ELR (cell line): ENCODE data around the gene SYT1.

Experiments
- DNase-seq: peaks from one replicate; pipeline ENCODE4 v3.0.0-alpha.2; 2015; ENCODE audit warnings: low read depth

Gene SYT1

DNA sequence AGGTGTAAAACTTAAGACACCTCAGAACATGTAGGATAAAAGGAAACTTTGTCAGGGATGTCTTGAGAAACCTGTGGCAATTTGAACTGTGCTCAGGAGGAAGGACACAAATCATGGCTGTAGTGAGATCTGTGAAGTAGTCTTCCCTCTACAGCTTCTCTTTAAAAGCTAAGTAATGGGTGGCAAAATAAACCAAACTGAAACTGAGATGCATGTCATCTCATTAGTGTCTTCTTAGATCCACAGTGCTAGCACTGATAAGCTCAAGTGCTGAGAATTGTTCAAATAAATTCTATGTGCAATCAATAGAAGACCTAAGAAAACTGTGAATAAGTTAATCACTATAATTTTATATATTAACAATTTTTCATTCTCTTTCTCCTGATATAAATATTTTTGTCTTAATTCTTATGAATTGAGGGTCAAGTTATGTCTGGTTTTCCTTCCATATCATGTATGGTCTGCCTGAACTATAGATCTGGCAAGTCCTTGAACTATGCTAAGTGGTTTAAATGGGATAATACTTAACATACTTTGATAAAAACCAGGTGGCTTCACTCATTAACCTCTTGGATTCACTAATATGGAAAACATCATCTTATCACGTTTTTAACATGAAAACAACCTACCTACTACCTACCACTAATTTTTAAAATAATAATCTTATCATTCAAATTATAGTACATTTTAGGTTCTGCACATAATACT is 27.2 kb downstream of the SYT1 start:
- no peak for DNase-seq

DNA sequence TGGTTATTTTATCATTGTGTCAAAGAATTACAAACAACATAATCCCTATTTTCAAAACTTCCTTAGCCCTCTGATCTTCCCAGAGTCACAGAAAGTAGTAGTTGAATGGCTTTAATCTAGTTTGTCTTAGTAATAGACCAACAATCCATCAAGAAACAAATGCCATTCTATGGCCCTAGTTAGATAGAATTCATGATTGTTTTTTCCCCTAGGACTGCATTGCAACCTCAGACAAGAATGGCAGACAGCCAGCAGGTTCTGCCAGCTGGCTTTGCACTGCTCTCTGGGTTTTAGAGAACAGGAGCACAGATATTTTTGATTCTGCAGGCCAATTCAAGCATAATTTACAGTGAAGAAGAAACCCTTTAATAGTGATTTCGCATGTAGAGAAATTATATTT is 33.8 kb downstream of the SYT1 start:
- no peak for DNase-seq

DNA sequence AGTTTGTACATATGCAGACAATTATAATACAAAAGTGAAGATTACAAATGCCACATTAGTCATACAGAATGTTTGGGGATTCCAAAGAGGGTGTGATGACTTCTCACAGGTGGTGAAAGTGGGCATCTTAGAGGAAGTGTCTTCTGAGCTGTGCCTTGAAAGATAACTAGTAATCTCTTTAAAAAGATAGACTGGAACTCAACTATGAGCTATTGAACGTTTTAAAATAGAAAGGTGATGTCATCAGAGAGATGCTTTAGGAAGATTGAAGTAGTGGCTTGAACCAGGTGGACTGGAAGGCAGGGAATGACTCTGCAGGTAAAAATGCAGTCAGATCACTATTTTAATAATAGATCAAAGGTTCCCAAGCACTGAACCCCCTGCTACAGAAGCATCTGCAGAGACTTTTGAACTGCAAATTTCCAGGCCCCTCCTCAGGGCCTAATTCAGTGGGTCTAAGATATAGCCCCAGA is 50.3 kb downstream of the SYT1 start:
- DNase-seq: no peak

DNA sequence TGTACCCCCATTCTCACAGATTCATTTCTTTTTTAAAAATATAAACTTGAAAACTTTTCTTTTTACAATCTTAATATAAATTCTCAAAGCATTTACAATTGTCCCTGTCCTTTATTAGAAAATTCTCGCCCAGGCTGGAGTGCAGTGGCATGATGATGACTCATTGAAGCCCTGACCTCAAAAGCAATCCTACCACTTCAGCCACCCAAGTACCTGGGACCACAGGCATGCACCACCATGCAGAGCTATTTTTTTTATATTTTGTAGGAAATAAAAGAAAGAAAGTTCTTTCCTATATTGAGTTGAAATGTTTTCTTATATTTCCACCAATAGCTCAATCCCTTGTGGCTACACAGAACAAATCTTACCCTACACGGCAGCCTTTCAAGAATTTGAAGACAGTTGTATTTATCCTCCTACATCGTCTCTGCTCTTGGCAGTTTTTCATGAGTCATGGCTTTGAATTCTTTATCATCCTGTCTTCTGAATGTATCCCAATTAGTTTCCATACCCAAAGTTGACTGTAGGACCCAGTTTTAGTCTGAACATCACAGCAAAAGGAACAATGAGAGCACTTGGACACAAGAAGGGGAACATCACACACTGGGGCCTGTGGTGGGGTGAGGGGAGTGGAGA is 52.4 kb downstream of the SYT1 start:
- peak; percentile 65 for DNase-seq

DNA sequence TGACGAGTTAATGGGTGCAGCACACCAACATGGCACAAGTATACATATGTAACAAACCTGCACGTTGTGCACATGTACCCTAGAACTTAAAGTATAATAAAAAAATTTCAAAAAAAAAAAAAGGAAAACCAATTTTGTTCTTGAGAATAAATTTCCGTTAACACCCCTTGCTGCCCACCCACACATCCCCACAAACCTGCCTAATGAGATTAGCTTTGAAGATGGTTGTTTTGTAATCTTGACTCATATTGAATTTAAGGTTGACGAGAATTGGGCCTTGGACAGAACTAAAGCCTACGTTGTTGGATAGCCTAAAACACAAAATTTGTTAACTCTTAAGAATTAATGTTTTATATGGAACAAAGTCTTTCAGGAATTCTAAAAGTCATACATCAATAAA is 52.9 kb downstream of the SYT1 start:
- DNase-seq: no peak

DNA sequence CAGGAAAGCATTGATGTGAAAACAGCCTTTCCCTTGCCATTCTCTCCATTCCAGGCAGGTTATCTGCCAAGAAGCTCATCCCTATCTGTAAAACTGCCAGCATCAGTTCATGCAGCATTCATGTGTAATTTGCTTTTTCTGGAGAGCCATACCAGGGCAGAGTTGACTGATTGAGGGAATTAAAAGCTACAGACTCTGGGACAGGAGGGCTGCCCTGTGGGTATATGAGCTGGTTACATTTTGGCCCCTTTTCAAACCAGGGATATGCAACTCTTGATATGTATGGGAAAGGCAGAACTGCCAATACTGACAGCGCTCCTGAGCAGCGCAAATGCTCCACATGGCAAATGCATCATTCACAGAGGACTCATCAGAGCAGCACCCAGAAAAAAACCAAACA is 53.7 kb downstream of the SYT1 start:
- no peak for DNase-seq

DNA sequence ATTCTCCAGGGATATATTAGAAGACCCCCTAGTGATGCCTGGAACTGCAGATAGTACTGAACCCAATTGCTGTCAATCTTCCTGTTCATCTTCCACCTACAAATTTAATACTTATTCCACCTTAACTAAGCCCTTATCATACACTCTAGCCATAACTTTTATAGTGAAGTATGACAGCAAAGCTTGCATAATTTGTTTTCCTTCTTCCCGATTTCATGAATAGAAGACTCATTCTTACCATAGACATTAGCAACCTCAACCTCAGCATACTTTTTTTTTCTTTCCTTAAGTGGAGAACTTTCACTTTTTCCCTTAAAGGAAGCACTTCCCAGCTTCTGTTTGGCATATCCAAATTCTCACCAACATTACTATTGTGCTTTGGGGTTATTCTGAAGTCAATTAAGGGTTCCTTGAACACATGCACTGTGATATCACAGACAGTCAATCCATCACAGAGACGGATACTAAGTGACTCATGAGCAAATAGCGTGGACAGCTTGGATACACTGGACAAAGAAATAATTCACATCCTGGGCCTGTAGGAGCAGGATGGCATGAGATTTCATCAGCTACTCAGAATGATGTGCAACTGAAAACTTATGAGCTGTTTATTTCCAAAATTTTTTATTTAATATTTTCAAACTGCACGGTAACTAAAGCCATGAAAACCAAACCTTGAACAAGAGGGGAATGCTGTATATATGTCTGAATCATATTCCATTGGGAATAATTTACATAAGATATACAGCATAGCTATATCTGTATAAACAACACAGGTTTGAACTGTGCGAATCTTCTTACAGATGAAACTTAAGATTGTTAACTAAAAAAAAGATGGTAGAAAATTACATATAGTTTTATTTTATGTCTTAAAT is 63.9 kb downstream of the SYT1 start:
- peak; percentile 60 for DNase-seq

DNA sequence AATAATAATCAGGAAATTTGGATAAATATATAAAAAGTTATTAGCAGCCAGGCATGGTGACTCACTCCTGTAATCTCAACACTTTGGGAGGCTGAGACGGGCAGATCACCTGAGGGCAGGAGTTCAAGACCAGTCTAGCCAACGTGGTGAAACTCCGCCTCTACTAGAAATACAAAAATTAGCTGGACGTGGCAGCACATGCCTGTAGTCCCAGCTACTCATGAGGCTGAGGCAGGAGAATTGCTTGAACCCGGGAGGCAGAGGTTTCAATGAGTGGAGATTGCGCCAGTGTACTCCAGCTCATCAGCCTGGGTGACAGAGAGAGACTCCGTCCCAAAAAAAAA is 64.5 kb downstream of the SYT1 start:
- DNase-seq: peak; percentile 3

DNA sequence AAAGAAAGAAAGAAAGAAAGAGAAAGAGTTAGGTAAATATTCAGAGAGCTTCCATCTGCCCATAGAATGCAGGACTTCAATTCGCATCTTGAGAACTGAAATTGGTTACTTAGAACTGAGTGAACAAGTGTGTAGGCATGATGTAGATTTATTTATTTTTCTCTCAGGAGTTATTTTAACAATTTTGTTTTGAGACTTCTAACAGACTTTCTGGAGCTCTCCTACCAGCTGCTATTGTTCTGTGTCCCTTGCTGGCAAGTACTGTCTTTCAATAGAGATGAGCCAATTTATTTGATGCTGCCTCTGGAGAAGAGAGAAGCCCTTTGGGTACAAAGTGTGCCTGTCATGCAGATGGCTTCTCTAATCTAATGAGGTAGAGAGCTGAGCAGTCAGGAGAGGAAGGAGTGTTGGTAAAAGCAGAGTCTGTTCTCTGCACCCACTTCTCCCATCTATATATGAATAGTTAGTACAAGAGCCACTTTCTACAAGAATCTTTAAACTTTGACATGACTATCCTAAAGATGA is 67.0 kb downstream of the SYT1 start:
- no peak for DNase-seq

DNA sequence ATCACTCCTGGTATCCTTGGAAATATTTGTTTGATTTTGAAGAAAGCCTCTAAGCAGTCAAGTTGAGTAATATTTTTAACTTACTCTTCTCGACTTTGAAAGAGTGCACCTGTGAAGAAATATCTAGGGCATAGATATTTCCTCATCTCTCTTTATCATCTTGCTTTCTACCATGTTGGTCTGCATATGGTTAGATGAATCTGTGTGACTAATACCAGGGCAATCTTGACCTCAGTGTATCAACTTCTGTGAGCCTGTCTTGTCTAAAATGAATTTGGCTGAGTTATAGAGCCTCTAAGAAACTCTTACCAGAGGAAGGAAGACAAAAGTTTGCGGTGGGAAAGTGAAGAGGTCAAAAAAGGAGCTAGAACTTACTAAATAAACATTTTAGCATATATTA is 68.4 kb downstream of the SYT1 start:
- peak; percentile 9 for DNase-seq

DNA sequence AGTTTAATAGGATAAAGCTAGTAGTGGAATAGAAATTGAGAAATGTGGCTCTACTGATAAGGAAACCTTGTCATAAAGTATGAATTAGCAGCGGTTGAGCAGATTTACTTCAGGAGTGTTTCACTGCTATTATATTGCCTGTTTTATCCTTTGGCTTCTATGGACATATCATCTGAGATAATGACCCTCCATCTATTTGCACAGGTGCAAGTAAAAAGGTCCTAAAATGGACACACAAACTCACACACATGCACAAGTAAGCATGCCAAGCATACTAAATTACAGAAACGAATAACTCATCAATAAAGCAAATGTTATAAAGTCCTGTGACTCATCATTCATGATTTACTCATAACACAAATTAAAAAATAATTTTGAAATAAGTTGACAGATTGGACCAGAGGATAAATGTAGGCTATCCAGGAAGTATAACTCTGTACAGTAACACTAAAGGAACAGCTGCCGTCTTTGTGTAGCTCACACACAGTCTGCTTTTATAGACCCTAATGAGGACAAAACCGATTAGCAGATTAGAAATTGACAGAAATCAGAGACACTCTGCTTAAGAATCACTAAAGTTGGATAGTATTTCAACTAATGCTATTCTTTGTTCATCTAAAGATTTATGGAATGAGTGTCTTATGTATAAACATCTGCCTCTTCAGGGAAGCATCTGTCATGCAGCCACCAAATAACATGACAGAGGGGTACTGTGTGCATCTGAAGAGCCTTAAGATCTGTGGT is 73.9 kb downstream of the SYT1 start:
- no peak for DNase-seq

DNA sequence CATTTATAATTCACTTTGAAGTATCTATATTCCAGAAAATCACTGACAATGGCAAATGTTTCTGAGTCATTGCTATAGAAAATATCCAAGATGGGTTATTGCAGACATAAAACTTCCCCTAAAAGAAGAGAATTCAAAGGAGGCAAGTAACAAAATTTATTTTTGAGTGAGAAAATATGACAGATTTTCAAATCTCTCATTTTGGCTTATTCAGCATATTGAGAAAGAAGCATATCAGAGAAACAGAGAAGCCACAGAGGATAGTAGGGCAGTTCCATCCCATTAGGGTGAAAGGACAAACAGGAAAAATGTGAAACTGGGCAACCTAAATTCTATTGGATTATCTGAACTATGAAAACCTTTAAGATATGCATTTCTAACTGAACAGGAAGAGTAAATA is 85.0 kb downstream of the SYT1 start:
- no peak for DNase-seq

DNA sequence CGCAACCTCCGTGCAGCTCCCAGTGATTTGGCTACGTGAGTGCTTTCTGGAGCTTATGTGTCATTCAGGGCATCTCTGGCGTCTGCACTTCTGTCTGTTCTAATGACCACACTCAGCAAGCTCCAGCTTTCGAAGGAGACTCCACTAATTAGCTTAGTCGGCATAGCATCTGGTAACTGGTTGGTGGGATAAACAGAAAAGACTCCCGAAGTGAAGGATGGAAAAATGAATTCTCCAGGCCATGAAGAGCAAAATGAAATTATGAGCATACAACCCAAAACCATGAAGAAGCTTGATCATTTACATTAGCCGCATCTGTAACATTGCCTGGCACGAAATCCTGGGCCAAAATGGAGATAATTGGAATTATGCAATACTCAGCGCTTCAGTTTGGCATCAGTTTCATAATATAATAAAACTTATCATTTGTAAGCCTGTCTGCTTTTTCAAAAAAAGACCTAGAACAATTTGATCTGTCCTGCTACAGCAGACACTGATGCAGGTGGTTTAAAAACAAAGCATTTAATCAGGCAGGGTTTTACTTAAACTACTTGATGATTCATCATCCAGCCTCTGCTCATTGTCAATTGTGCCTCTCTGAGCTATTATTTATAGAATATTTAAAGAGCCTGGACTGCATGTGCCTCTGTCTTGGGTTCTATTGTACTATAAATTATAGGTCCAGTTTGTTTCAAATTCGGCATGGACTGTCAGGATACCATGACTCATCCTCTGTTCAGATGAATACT is 87.4 kb downstream of the SYT1 start:
- DNase-seq: peak; percentile 26

DNA sequence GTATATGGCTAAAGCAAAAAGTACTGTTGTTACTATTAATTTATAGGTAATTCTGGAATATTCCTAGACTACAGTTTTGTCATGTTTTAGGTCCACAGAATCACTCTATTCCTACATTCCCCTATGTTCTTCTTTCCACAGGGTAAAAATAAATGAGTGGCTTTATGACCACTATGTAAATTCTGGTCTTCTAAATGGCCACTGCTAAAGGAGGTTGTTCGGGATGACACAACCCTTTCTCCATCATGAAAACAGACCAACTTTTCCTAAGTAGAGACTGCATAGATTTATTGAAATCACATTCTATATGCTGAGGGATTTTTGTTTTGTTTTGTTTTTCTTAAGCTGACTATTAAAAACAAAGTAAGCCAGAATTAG is 88.0 kb downstream of the SYT1 start:
- no peak for DNase-seq

DNA sequence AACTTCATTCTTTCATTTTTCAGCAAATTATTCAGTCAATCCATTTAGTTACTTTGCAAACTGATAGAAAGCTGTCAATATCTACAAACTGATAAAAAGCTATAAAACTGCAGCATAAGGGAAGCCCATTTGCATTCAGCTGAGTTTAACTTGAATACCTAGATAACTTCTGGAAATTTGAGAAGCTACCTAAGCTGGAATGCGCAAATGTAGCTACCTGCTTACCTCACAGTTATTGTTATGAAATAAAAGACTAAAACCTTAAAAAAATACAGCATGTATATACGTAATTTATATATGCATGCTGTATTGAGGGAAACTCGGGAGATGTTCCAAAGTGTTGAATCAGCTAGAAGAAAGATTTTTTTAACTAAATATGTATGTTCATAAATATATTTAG is 94.4 kb downstream of the SYT1 start:
- no peak for DNase-seq

DNA sequence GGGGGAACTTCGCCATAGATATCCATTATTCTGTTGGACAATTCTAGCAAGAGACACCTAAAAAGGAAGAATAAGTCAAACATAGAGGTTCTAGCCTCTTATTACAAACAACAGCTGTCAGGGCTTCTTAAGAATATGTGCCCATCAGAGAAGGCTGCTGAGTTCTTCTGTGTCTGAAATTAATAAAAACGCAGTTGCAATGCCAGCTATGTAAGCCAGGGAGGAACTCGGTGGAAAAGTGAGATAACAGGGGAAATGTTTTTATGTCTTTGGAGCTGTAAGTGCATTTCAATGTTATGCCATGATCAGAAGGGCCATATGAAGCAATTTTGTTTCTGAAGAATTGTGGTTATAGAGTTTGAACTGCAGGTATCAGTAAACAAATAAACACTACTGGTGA is 95.0 kb downstream of the SYT1 start:
- DNase-seq: no peak

DNA sequence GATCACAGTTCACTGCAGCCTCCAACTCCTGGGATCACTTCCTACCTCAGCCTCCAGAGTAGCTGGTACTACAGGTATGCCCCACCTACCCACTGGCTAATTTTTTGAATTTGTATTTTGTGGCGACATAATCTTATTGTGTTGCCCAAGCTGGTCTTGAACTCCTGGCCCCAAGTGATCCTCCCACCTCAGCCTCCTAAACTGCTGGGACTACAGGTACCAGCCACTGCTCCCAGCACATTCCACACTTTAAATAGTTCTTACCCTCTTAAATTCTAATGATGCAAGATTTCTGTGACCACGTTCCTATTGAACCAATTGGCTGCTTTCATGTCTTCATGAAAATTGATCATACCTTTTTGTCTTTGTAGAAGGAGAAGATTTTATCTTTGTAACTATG is 96.6 kb downstream of the SYT1 start:
- no peak for DNase-seq

DNA sequence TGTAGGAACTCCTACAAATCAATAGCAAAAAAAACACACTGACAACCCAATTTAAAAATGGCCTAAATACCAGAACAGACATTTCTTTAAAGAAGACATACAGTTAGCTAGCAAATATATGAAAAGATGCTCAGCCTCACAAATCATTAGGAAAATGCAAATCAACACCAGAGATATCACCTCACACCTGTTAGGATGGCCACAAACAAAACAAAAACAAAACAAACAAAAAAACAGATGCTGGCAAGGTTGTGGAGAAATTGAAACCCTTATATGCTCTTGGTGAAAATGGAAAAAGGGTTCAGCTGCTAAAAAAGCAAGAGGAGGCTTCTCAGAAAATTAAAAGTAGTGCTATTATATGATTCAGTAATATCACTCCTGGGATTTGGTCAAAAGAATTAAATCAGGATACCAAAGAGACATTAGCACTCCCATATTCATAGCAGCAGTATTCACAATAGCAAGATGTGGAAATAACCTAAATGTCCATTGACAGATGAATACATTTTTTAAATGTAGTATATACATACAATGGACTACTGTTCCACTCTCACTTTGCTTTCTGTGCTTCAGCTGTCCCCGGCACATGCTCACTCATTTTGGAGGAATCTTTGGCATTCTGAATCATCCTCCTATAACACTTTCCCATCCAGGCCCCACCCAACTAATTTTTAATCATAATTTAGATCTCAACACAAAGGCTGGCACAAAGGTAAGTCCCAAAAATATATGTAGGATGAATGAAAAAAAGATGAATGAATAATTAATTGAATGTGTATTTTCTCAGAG is 99.1 kb downstream of the SYT1 start:
- peak; percentile 86 for DNase-seq

DNA sequence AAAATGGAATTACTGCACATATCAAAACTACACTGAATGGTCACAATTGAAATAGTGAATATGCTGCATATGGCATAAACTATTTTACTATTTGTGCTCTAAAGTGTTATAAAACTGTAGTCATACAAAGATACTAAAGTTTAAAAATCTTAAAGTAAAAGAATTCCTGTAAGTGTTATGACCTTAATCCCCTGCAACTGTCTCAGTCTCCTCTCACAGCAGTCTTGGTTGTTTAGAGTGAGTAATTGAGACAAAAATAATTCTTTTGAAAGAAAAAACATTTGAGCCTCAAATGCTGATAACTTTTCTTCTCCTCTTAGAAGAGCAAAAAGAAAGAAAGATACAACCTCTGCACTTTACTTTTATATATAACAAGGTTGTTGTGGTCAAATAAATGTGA is 99.9 kb downstream of the SYT1 start:
- peak; percentile 4 for DNase-seq

DNA sequence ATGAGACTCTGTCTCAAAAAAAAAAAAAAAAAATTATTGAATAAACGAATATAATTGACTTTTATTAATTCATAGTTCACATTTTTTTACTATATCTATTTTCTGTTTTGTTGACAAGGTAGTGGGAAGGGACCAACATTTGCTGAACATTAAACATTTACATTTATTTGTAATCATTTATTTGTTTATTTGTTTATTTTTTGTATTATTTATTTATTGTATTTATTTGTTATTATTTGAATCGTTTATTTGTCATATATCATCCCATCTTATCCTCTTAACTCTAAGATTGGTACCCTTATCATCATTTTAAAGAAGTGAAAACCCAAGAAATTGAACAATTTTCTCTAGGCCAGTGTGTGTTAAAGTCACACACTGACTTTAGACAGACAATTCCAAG is 101.5 kb downstream of the SYT1 start:
- DNase-seq: no peak

DNA sequence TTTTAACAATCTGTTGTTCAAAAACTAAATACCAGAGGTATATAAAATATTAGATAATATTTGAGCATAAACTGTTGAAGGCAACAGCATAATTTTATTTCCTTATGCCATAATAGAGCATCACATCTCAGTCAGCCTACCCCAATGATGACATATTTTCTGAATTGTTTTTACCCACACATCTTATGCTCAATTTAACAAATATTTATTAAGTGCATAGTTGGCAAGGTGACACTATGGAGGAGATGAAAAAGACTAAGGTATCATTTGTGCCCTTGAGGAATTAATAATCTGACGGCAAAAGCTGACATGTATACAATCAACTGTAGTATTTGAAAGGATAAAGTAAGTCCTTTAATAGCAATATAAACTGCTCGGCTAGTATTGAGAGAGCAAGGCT is 102.4 kb downstream of the SYT1 start:
- no peak for DNase-seq
